Measurements from ENCODE around the gene EPM2AIP1.

EPM2AIP1 gene

DNA sequence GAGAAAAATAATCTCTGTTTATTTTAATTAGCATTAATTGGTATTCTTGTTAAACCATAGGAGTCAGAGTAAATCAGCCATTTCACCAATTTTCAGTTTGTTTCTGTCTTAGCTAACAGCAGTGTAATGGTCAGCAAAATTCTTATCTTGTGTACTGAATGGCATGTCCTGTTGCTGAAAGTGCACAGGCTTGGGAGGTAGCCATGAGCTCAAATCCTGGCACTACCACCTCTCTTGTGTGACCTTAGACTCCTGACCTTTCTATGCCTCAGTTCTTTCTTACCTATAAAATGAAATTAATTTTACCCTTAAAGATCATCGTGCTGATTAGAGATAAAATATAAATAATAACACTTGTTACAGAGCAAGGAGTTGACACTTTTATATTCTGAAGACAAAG is 36.2 kb upstream of the EPM2AIP1 start:
- H3K9me3 ChIP-seq (ENCODE audit: control insufficient read depth, low read length): no peaks in the 10 kb centered on the region
- no peaks in the 10 kb centered on the region for H3K4me1 ChIP-seq (ENCODE audit: control insufficient read depth, insufficient read depth, low read length)
- no CpG with 5 or more reads among the region's 1 CpG for WGBS, 2 experiments
- no peaks in the 10 kb centered on the region for H3K27me3 ChIP-seq (ENCODE audit: control insufficient read depth, insufficient read depth, low read length, poor library complexity, severe bottlenecking)
- H3K27ac ChIP-seq (ENCODE audit: insufficient read depth, low read depth, low read length, poor library complexity, severe bottlenecking): no peak overlapping the region
- H3K4me3 ChIP-seq (ENCODE audit: insufficient read depth, low read depth, low read length): no peak overlapping the region
- H3K36me3 ChIP-seq (ENCODE audit: control insufficient read depth, insufficient read depth, low read length): peaks cover 36% of the 10 kb centered on the region

DNA sequence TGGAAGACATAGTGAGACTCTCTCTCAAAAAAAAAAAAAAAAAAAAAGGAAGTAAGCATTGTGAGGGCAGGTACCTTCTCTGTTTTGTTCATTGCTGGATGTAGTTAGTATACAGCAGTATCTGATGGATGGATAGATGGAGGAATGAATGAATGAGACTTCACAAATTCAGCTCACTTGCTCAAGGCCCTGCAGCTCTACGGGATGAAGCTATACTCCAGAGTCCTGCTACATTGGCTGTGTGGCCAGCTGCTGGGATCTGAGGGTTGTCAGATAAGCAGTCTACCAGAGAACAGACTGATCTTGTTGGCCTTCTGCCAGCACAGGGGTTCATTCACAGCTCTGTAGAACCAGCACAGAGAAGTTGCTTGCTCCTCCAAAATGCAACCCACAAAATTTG is 35.4 kb upstream of the EPM2AIP1 start:
- Histone ChIP-seq H3K9me3 (ENCODE audit: control insufficient read depth, low read length) (no peaks in the 10 kb centered on the region), H3K36me3 (ENCODE audit: control insufficient read depth, insufficient read depth, low read length) (peaks cover 41% of the 10 kb centered on the region), H3K4me3 (ENCODE audit: insufficient read depth, low read depth, low read length) (no peak overlapping the region), H3K27me3 (ENCODE audit: control insufficient read depth, insufficient read depth, low read length, poor library complexity, severe bottlenecking) (no peaks in the 10 kb centered on the region), H3K4me1 (ENCODE audit: control insufficient read depth, insufficient read depth, low read length) (no peaks in the 10 kb centered on the region), H3K27ac (ENCODE audit: insufficient read depth, low read depth, low read length, poor library complexity, severe bottlenecking) (no peak overlapping the region)
- 92 to 94% methylated on average over 1 of the region's 1 CpG for WGBS, 2 experiments

DNA sequence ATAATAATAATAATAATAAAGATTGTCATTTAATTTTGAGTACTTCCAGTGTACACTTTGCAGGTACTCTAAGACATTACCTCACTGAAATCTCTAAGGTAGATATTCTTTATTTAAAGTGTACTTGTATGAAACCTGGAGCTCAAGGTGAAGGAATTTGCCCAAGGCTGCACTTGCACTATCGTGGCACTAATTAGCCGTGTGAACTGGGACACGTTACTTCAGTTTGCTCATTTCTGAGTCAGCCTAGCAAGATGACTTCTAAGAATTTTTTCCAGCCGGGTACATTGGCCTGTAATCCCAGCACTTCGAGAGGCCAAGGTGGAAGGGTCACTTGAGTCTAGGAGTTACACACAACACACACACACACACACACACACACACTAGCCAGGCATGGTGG is 33.9 kb upstream of the EPM2AIP1 start:
- H3K4me3 ChIP-seq (ENCODE audit: insufficient read depth, low read depth, low read length): no peak overlapping the region
- no peak overlapping the region for H3K27ac ChIP-seq (ENCODE audit: insufficient read depth, low read depth, low read length, poor library complexity, severe bottlenecking)
- no peaks in the 10 kb centered on the region for H3K9me3 ChIP-seq (ENCODE audit: control insufficient read depth, low read length)
- WGBS, 2 experiments: 93 to 95% methylated on average over 5 of the region's 5 CpGs
- H3K4me1 ChIP-seq (ENCODE audit: control insufficient read depth, insufficient read depth, low read length): no peaks in the 10 kb centered on the region
- peaks cover 50% of the 10 kb centered on the region for H3K36me3 ChIP-seq (ENCODE audit: control insufficient read depth, insufficient read depth, low read length)
- no peaks in the 10 kb centered on the region for H3K27me3 ChIP-seq (ENCODE audit: control insufficient read depth, insufficient read depth, low read length, poor library complexity, severe bottlenecking)

DNA sequence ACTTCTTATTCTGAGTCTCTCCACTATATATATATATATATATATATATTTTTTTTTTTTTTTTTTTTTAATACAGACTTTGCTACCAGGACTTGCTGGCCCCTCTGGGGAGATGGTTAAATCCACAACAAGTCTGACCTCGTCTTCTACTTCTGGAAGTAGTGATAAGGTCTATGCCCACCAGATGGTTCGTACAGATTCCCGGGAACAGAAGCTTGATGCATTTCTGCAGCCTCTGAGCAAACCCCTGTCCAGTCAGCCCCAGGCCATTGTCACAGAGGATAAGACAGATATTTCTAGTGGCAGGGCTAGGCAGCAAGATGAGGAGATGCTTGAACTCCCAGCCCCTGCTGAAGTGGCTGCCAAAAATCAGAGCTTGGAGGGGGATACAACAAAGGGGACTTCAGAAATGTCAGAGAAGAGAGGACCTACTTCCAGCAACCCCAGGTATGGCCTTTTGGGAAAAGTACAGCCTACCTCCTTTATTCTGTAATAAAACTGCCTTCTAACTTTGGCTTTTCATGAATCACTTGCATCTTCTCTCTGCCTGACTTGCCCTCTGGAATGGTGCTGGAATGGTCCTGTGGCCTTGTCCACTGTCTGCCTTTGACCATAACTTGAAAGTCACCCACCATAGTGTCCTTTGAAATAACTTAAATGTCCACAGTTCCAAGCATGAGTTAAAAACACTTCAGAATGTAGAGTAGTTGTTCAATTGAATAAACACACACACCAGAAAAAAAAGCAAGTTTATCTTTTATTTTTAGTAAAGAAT is 32.8 kb upstream of the EPM2AIP1 start:
- Histone ChIP-seq H3K36me3 (ENCODE audit: control insufficient read depth, insufficient read depth, low read length) (peaks cover 49% of the 10 kb centered on the region), H3K4me1 (ENCODE audit: control insufficient read depth, insufficient read depth, low read length) (no peaks in the 10 kb centered on the region), H3K27ac (ENCODE audit: insufficient read depth, low read depth, low read length, poor library complexity, severe bottlenecking) (no peak overlapping the region), H3K9me3 (ENCODE audit: control insufficient read depth, low read length) (no peaks in the 10 kb centered on the region), H3K4me3 (ENCODE audit: insufficient read depth, low read depth, low read length) (no peak overlapping the region), H3K27me3 (ENCODE audit: control insufficient read depth, insufficient read depth, low read length, poor library complexity, severe bottlenecking) (no peaks in the 10 kb centered on the region)
- WGBS, 2 experiments: 93 to 94% methylated on average over 3 of the region's 3 CpGs

DNA sequence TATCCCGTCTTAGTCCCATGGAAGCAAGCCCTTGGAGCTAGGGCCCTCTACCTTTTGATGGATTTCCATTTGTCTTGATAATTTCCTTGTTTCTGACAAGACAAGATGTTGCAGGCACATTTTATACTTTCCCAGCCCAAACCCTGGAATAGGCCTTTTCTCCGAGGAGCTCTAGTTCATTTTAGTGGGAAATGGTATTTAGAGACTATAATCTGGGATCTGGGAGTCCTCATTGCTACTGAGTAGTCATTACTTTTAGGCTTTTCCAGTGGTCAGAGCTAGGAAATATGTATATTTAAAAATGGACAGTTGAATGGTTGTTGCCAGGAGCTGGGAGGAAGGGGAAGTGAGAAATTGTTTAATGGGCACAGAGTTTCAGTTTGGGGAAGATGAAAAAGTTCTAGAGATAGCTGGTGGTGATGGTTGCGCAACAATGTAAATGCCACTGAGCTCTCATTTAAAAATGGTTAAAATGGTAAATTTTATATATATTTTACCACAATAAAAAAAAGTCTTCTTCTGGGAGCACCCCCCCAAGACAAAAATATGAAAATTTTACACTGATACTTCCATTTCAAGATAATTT is 32.0 kb upstream of the EPM2AIP1 start:
- 97 to 98% methylated on average over 2 to 3 of the region's 3 CpGs for WGBS, 2 experiments
- H3K4me3 ChIP-seq (ENCODE audit: insufficient read depth, low read depth, low read length): no peak overlapping the region
- H3K27ac ChIP-seq (ENCODE audit: insufficient read depth, low read depth, low read length, poor library complexity, severe bottlenecking): no peak overlapping the region
- H3K36me3 ChIP-seq (ENCODE audit: control insufficient read depth, insufficient read depth, low read length): peaks cover 54% of the 10 kb centered on the region
- no peaks in the 10 kb centered on the region for H3K4me1 ChIP-seq (ENCODE audit: control insufficient read depth, insufficient read depth, low read length)
- no peaks in the 10 kb centered on the region for H3K9me3 ChIP-seq (ENCODE audit: control insufficient read depth, low read length)
- no peaks in the 10 kb centered on the region for H3K27me3 ChIP-seq (ENCODE audit: control insufficient read depth, insufficient read depth, low read length, poor library complexity, severe bottlenecking)

DNA sequence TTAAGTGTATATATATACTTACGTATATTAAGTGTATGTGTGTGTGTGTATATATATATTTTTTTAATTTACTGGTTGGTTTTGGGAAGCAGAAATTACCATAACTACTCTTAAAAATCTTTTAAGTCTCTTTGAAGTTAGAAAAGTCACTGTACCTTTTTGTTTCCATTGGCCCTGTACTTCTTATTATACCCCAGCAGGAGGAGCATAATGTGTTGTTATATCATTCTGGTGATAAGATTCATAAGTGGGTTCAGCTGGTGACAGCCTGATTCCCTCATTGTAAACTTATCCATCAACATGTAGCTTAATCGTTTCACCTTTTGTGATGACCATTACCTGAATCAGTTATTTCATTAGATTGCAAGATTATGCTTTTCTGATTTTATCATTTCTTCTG is 31.2 kb upstream of the EPM2AIP1 start:
- H3K4me3 ChIP-seq (ENCODE audit: insufficient read depth, low read depth, low read length): no peak overlapping the region
- no peak overlapping the region for H3K27ac ChIP-seq (ENCODE audit: insufficient read depth, low read depth, low read length, poor library complexity, severe bottlenecking)
- no peaks in the 10 kb centered on the region for H3K4me1 ChIP-seq (ENCODE audit: control insufficient read depth, insufficient read depth, low read length)
- no peaks in the 10 kb centered on the region for H3K27me3 ChIP-seq (ENCODE audit: control insufficient read depth, insufficient read depth, low read length, poor library complexity, severe bottlenecking)
- H3K9me3 ChIP-seq (ENCODE audit: control insufficient read depth, low read length): no peaks in the 10 kb centered on the region
- 82 to 92% methylated on average over 1 of the region's 2 CpGs for WGBS, 2 experiments
- peaks cover 54% of the 10 kb centered on the region for H3K36me3 ChIP-seq (ENCODE audit: control insufficient read depth, insufficient read depth, low read length)

DNA sequence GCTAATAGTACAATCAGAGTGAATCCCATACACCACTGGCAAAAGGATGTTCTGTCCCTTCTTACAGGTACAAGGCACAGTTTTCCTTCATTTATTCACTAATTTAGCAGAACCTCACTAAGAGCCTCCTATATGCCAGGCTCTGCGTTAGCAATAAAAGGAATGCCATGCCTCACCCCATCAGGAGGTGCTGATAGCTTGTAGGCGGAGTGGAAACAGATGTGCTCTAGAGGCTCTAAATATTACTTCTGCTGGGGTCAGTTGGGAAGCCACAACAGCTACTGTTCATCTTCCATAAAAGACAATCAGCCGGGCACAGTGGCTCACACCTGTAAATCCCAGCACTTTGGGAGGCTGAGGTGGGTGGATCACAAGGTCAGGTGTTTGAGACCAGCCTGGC is 24.8 kb upstream of the EPM2AIP1 start:
- 92 to 98% methylated on average over 3 of the region's 3 CpGs for WGBS, 2 experiments

DNA sequence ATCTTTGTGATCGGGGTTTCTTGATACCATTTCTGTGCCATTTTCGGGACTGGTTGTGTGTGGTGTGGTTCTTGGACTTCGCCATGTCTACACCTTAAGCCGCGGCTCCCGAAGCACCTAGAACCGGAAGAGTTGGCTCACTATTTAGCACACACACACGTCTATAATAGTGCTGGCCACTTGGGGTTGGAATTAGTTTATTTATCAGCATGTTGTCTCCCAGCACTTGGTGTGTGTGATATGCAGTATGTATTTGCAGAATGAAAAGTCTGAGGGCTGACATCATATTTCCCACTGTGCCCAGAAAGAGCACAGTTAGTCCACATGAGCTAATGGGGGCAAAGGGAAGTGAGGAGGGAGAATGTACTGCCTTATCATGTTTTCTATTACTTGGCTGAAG is 24.0 kb upstream of the EPM2AIP1 start:
- Histone ChIP-seq H3K4me1 (ENCODE audit: control insufficient read depth, insufficient read depth, low read length) (no peaks in the 10 kb centered on the region), H3K27me3 (ENCODE audit: control insufficient read depth, insufficient read depth, low read length, poor library complexity, severe bottlenecking) (no peaks in the 10 kb centered on the region), H3K36me3 (ENCODE audit: control insufficient read depth, insufficient read depth, low read length) (peaks cover 62% of the 10 kb centered on the region), H3K9me3 (ENCODE audit: control insufficient read depth, low read length) (no peaks in the 10 kb centered on the region), H3K27ac (ENCODE audit: insufficient read depth, low read depth, low read length, poor library complexity, severe bottlenecking) (no peak overlapping the region), H3K4me3 (ENCODE audit: insufficient read depth, low read depth, low read length) (no peak overlapping the region)
- WGBS, 2 experiments: 98 to 99% methylated on average over 8 of the region's 8 CpGs

More for the DNA sequence above, 24.8 kb upstream of the EPM2AIP1 start:
- H3K9me3 ChIP-seq (ENCODE audit: control insufficient read depth, low read length): no peaks in the 10 kb centered on the region
- no peak overlapping the region for H3K4me3 ChIP-seq (ENCODE audit: insufficient read depth, low read depth, low read length)
- no peaks in the 10 kb centered on the region for H3K27me3 ChIP-seq (ENCODE audit: control insufficient read depth, insufficient read depth, low read length, poor library complexity, severe bottlenecking)
- H3K27ac ChIP-seq (ENCODE audit: insufficient read depth, low read depth, low read length, poor library complexity, severe bottlenecking): no peak overlapping the region
- peaks cover 65% of the 10 kb centered on the region for H3K36me3 ChIP-seq (ENCODE audit: control insufficient read depth, insufficient read depth, low read length)
- H3K4me1 ChIP-seq (ENCODE audit: control insufficient read depth, insufficient read depth, low read length): no peaks in the 10 kb centered on the region

DNA sequence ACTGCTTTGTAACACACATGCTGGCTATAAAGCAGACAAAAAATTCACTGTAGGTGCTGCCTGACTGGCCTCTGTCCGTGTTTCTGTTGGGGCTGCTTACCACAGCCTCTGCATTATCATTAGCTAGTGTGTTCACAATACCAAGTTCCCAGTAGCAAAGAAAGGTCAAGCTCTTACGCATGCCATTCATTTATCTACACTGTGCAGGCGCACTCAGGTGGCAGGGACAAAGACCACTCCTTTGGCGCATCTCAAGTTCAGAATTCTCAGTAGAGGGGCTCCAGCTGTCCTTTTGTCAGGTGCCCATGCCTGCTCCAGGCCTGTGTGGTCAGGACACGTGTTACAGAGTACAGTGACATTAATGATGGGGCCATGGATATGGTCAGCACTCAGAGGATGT is 22.7 kb upstream of the EPM2AIP1 start:
- Histone ChIP-seq H3K4me1 (ENCODE audit: control insufficient read depth, insufficient read depth, low read length) (no peaks in the 10 kb centered on the region), H3K27me3 (ENCODE audit: control insufficient read depth, insufficient read depth, low read length, poor library complexity, severe bottlenecking) (no peaks in the 10 kb centered on the region), H3K9me3 (ENCODE audit: control insufficient read depth, low read length) (no peaks in the 10 kb centered on the region), H3K36me3 (ENCODE audit: control insufficient read depth, insufficient read depth, low read length) (peaks cover 60% of the 10 kb centered on the region), H3K27ac (ENCODE audit: insufficient read depth, low read depth, low read length, poor library complexity, severe bottlenecking) (no peak overlapping the region), H3K4me3 (ENCODE audit: insufficient read depth, low read depth, low read length) (no peak overlapping the region)
- 94% methylated on average over 5 of the region's 5 CpGs for WGBS, 2 experiments

- Histone ChIP-seq H3K9me3 (ENCODE audit: control insufficient read depth, low read length) (no peaks in the 10 kb centered on the region), H3K27me3 (ENCODE audit: control insufficient read depth, insufficient read depth, low read length, poor library complexity, severe bottlenecking) (no peaks in the 10 kb centered on the region), H3K27ac (ENCODE audit: insufficient read depth, low read depth, low read length, poor library complexity, severe bottlenecking) (no peak overlapping the region), H3K4me1 (ENCODE audit: control insufficient read depth, insufficient read depth, low read length) (no peaks in the 10 kb centered on the region), H3K36me3 (ENCODE audit: control insufficient read depth, insufficient read depth, low read length) (peaks cover 53% of the 10 kb centered on the region), H3K4me3 (ENCODE audit: insufficient read depth, low read depth, low read length) (no peak overlapping the region)
- 92 to 97% methylated on average over 2 of the region's 2 CpGs for WGBS, 2 experiments
Observed at GRCh38 chr3:37014620-37015019, 21.7 kb upstream of the EPM2AIP1 start.

Measured in ectodermal cell (in vitro differentiated cells).